IPS-NIHi7 (cell line): ENCODE measurements around the gene GRIK4.

Experiments used
- DNase-seq: peaks from one replicate; pipeline ENCODE4 v3.0.0; 2012; ENCODE audit warnings: mixed read lengths; ENCODE audit errors: extremely low spot score

GRIK4 gene

DNA sequence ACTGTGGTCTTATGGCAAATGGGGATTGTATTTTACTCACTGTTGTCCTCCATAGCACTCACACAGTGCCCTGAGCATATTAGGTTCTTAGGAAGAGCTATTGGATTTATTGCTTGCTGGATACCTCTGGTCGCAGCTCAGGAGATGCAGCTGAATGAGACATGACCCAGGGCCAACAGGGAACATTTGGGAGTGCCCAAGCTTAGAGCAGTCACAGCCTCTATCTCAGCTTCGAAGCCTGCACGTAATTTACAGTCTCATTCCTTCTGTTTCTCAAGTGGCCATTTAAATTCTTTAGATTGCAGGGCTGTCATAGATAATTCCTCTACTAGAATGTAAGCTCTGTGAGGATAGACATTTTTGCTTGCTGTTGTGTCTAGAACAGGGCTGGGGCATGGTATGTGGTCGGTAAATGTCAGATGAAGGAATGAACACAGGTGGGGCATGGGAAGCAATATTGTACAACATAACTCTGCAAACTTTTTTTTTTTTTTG, 192.8 kb downstream of the GRIK4 start:
- DNase-seq, result no peak

DNA sequence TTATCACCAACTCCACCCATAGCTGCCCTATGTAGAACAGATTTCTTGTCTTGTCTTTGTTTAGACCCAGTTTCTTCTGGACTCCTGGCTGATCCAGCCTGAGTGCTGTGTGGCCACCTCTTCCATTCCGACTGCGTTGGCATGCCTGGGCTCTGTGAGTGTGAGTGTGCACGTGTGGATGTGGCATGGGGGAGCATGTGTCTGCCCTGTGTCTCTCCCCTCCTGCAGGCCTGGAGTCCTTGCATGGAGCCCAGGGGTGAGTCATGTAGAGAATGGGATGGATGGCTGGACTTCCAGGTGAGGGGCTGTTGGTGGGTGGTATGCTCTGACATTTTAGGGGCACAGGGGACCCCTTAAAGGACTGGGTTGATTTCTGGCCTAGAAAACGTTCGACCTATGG, 194.7 kb downstream of the GRIK4 start:
- DNase-seq, result no peak

DNA sequence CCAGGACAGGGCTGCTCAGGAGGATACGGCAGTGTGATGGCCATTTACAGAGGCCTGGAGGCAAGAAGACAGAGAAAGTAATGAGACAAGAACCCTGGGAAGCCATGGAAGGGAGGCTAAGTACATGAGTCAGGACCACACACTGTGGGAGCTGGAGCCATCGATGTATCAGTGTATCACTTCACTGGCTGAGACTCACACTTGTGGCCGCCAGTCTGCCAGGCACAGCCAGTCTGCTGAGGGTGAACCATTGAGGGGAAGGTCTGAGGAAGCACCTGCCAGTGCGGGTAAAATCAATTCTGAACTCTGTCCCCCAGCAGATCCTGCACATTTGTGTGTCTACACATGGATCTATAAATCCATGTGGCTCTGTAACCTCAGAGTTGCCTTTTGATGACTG, 195.6 kb downstream of the GRIK4 start:
- no peak for DNase-seq

DNA sequence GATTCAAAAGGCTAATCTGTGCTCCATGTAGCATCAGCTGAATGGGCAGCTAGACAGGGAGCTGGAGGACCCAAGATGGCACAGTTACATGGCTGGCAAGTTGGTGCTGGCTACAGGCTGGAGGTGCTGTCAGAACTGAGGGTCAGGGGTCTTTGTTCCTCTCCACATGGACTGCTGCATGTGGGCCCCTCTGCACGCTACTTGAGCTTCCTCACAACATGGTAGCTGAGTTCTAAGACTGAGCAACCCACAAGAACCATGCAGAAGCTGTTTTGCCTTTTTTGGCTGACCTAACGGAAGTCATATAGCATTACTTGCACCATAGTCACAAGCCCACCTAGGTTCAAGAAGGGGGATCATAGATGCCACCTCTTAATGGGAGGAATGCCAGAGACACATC, 196.1 kb downstream of the GRIK4 start:
- DNase-seq, result no peak

DNA sequence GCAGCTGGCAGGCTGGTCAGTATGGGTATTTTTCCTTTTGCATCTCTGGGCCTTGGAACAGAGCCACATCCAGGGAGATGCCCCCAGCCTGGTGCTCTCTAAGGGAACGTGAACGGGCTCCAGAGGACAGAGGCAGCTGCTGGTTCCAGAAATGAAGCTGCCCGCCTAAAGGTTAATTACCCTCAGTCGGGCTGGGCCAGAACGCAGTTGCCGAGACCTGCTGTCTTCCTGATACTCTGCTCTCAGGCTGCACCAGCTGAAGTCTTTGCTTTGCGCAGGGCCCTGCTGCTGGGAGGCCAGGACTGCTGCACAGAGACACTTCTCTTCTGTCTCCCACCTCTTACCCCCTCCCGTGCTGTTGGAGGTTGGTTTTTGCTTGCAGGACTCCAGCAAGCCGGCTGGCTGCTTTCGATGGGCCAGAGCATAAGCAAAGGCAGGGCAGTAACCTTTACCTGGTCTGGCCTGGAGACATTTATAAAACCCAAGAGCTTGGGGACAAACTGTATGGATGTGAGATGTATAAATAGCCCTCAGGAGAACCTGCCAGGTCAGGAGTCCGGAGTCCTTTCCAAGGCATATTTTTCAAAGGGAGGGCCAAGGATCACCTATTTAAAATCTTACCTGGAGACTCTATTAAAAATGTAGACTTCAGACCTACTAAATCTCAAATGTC, 197.1 kb downstream of the GRIK4 start:
- DNase-seq, result no peak

DNA sequence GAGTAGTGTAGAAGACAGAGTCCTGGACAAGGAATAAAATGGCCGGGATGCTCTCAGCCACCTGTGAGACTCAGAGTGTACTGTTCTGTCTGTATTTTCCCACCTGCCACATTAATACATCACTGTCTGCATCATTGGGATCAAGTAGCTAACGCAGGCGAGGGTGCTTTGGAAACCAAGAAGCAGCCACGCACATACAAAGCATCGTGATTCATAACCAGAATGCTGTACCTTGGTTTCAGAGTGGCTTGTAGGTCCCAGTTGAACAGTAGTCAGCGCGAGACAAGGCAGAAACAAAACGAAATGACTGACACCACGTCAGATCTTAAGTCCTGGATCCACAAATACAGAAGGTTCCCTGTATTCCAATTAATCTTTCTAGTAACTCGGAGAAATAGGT, 198.3 kb downstream of the GRIK4 start:
- DNase-seq, result no peak

DNA sequence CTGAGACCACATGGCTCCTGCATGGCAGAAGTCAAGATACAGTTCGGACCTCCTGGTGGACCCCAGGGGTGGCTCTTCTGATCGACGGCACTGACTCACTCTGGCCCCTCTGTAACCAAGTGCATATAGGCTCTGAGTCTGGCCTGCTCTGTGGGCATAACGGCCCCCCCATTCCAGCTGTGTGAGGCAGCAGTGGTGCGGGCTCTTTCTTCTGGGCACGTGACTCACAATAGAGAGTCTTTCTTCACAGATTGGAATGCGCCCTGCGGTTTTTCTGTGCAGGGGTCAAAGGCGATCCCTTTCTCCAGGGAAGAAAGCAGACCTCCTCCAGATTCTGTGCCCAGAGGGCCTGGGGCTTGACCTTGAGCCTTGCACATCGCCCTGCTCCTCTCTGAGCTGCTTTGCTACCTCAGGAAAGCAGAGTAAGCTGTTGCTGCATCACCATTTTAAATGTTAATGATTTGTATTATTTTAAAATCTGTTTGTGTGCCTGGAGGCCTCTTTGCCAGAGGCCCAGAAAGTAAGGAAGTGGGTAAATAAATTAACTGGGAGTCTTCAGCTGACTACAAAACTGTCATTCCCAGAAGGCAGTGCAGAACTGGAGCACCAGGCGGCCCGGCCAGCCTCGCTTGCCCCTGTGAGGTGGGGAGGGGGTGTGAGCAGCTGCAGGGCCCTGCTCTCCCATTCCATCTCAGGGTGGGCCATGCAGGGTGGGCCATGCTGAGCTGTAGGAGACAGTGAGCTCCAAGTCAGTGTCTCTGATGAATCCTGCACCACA, 199.0 kb downstream of the GRIK4 start:
- DNase-seq, result peak; percentile 71

DNA sequence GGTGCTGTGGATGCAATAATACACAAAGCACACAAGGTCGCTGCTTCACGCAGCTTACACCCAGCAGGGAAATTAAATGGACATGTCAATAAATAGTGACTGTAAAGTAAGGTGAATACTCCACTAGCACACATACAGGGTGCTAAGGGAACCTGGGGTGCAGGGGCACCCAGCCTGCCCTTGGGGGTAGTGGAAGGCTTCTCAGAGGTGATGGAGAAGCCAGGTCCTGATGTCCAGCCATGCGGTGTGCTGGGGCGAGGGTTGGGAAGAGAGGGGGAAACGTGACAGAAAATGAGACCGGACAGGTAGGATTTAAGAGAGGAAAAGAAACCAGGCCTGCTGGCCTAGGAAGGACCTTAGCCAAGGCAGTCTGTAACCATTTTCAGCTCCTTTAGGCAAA, 200.5 kb downstream of the GRIK4 start:
- no peak for DNase-seq

DNA sequence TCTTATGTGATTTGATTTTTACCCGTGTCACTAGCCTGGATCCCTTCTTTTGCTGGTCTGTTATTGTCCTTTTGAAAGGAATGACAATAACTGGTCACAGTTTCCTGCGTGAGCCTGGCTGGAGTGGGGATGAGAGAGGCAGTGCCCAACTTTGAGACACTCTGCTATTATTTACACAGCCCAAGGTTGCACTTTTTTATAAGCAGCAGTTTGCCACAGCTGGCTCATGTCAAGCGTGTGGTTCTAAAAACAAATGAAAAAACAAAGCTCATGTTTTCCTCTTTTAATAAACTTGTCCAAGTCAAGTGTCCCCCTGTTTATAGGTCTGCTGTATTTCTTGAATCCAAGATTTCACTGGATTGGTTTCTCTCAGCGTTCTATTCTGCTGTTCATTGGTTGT, 201.3 kb downstream of the GRIK4 start:
- DNase-seq, result no peak

DNA sequence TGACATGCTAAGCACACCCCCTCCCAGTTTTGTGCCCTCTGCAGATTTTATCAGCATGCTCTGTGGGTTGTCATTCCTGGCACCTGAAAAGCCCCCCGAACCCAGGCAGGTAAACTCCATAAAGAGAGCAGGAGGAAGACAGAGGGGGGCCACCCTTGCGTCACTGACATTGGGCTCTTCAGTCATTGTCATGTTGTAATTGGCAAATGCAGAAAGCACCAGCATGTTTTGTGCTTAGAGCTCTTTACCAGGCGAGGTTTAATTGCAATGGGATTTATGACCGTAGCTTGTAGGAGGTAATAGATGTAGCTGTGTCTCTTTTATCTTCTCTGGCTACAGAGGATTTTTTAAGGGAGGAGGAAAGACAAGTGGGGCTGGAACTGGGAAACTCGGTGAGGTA, 201.7 kb downstream of the GRIK4 start:
- DNase-seq, result no peak

DNA sequence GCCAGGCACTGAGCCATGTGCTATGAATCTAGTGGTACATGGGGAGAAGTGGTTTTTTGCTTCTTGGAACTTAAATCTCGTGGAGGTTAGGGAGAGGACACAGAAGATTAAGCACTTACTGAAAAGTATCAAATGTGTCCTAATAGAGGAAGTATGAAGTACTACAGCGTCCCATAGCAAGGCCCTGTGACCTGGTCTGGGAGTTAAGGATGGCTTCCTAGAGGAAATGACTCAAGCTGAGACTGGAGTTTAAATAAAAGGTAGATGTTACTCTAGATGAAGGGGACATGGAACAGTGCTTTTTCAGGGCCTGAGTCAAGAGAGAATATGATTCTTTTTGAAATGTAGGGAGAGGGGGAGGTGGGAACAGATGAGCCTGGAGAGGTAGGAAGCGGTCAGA, 202.9 kb downstream of the GRIK4 start:
- DNase-seq, result no peak

DNA sequence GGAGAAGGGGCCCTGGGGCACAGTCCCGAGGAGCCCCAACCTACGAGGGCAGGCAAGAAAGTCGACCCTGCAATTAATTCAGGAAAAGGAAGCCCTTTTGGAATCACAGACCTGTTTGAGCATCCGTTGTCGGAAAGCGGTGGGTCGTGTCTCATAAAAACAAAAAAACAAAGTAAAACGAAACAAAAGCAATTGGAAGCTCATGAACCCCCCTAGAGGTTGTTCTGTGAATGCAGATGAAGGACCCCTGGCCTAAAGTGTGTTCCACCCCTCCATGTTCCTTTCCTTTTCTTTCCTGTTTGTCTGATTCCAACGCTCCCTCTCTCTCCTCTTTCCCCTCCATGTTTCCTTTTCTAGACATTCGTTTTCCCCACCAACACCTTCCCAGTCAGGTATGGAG, 203.7 kb downstream of the GRIK4 start:
- DNase-seq, result peak; percentile 57

DNA sequence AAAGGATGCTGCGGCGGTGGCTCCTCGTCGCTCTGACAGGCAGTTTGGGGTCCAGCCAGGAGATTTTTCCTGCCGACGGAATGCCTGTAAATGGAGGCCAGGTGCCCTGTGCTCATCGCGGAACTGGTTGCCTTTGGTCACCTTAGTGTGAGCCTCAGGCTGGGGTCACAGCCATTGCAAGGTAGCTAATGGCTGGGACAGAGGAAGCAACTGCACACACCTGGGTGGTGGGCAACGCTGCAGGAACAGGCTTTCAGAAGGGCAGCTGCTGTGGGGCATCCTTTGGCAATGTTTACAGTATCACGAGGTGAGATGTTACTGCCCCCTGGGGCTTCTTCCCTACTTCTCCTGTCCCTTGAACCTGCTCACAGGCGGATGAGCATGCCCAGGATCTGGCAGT, 205.5 kb downstream of the GRIK4 start:
- no peak for DNase-seq

DNA sequence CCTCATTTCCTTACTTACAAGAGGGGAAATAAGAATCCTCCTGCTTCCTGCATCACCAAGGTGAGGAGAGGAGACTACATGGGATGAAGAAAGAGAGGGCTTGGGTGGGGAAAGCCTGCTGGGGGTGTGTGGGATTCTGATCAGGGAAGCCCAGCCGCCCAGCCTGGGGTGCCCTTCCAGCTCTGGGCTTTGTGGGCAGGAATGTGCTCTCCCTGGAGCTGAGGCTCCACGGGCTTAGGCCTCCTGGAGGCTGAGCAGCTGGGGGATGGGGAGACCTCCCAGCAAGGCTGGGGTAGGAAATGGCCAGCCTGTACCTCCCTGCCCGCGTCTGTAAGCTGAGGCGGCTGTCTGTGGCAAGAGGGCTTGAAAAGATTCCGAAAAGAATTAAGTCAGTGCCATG, 206.1 kb downstream of the GRIK4 start:
- DNase-seq, result no peak

DNA sequence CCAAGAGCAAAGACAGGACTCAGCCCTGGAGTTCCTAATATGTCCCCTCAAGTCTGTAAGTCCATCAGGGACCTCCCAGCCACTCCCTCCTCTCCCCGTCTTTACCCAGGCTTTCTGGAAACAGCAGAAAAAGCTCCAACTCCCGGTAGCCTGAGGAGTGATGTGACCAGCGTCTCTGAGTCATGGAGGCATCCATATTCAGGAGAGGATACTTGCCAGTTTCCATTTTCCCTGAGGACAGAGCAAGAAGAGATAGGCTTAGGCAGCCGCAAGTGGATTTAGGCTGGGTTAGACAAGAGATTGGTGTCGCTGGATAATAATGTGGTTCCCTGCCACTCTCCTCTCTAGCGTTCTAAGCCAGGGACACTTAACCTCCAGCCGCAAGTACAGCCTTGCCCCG, 206.6 kb downstream of the GRIK4 start:
- DNase-seq, result no peak

DNA sequence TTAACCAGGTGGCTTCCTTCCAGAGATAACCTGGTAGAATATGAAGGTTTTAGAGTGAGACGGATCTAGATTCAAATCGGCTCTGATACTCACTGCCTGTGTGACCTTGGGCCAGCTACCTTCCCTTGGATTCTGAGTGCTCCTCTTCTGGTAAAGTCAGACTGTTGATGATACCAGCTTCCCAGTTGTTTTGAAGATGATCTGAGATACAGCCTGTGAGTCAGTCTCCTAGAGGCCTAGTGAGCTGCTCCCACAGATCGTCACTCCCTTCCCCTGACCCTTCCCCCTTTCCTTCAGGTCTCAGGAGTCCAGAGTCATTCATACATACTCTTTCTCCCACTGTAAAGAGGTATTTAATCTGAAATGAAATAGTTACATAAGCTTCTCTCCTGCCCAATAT, 207.8 kb downstream of the GRIK4 start:
- no peak for DNase-seq

DNA sequence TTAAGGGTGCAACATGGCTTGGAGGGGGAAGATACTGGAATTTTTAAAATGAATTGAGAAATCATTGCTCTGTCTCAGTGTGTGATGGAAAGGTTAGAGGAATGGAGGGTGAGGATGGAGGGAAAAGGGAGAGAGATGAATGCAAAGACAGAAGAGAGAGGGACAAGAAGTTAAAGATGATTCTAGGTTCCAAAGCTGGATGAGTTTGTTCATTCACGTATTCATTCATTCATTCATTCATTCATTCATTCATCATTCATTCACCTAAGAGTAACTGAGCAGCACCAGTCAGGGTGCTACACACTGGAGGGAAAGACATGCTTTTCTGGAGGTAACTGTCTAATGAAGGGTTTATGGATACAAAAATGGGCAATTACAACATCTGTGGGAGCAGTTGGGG, 209.2 kb downstream of the GRIK4 start:
- DNase-seq, result no peak

DNA sequence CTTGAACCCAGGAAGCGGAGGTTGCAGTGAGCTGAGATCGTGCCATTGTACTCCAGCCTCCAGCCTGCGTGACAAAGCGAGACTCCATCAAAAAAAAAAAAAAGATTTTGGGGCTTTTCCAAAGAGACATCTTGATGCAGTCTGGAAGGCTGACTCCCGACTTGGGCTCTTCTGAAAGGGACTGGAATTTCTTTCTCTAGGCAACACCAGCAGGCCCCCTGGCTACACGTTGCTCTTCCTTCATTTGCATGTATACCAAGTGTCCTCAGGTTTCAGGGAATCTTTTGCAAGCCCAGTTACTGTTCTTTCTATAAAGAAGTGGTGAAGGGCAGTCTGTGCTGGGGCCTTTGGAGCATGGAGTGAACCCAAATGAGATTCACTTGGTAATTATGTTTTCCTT, 211.0 kb downstream of the GRIK4 start:
- DNase-seq, result peak; percentile 49

DNA sequence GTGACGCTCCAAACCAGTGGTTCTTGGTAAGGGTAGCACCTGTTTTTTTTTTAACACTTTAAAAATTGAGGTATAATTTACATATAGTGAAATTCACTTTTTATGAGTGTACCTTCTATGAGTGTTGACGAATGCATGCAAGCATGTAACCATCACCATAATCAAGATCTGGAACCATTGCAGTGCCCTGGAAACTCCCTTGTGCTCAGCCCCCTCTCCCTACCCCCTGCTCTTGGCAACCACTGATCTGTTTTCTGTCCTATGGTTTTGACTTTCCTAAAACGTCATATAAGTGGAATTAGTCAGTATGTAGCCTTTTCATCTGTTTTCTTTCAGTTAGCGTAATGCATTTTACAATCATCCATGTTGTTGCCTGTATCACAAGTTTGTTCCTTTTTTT, 212.2 kb downstream of the GRIK4 start:
- DNase-seq, result no peak

DNA sequence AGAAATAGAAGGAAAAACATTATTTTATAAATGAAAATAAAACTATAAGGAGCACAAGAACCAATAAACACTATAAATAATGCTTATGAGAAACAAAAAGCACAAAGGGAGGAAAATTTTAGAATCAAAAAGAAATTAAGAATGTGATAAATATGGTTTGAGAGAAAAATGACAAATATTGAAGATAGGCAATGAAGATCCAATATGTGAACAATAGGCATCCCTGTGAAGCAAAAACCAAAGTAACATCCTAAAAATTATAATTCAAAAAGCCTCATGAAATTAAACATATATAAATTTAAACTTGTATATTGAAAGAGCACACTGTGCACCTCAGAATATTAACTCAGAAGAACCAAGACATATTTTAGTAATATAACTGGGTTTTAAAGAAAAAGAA, 216.2 kb downstream of the GRIK4 start:
- DNase-seq, result no peak

DNA sequence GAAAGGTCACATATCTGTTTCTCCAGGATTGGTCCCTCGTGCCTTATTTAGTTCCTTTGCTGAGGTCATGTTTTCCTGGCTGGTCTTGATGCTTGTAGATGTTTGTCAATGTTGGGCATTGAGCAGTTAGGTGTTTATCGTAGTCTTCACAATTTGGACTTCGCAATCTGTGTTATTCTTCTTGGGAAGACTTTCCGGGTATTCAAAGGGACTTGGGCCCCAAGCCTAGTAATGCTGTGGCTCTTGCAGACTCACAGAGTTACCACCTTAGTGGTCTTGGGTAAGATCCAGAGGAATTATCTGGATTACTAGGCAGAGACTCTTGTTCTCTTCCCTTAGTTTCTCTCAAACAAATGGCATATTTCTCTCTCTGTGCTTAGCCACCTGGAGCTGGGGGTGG, 223.5 kb downstream of the GRIK4 start:
- no peak for DNase-seq

DNA sequence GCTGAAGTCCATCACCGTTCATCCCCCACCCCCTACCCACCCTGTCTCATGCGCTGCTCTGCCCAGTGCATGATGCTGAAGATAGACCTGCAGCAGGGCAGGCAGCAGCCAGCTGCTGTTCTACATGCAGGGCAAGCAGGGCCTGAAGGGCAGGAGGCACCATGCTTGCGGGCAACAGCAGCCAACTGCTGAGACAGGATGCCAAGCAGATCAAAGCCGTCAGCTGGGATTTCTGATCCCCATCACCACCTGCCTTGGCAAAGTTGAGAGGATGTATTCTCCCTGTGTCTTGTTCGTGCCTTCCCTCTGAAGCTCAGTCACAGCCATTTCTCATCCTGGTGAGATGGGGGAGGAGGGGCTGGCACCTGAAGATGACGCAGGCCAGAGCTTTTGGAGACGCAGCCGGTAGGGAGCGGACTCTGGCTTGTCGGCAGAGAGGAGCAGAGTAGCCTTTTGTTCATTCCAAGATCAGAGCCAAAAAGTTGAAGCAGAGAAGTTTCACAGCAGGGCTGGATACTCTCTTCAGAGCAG, 227.0 kb downstream of the GRIK4 start:
- peak; percentile 8 for DNase-seq

DNA sequence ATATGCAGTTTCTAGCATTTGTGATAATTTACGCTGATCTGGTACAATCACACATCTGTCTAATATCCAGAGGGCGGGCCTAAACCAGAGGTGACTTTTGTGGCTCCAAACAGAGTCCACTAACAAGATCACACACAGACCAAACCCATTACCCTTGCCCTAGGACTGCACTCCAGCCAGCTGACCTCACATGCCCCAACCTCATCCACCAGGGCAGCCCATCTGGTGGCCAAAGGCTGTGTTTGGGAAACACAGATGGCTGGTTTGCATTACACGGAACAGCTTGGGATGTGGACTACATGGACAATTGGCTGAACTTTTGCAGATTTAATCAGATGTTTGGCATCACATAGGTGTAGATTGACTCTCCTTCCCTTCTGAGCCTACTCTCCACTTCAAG, 228.2 kb downstream of the GRIK4 start:
- DNase-seq, result peak; percentile 4
